K562 (cell line): ENCODE measurements around the gene ERFL. TPM values are rescaled to one million over a fixed set of nuclear protein-coding genes. Genes with fewer than 3 reads are reported as not detected.

Source experiments
- ATAC-seq: fragments of 200-7000 bp; cut with Tn5 transposase; 3 replicates; pipeline ENCODE4 v1.9.1; 2020; ENCODE audit warnings: moderate library complexity
- BruUV-seq: library from RNA; stranded (reverse); fragments of 400-500 nt; replicated peaks from 2 replicates; lab custom pipeline; 2021; lab: Mats Ljungman, UMichigan
- CTCF ChIA-PET: fragments of 300-600 bp; formaldehyde crosslinking; extraction: SDS; loops from one replicate; lab custom pipeline; 2021; ENCODE audit warnings: low intra/inter-chr PET ratio; lab: Yijun Ruan, JAX
- POLR2A ChIA-PET: fragments of 300-600, 350-650 bp; sonication (Branson Sonifier 250); formaldehyde crosslinking; extraction: SDS; loops from one replicate; lab custom pipeline; 2021; ENCODE audit warnings: antibody characterized with exemption, inconsistent platforms; lab: Yijun Ruan, JAX
- DNase-seq, 4 experiments: peaks; one replicate each; pipeline versions ENCODE4 v3.0.0 to v3.0.0-alpha.2; 2011 to 2018; ENCODE audit warnings: low spot score in 3 of 4, mixed read lengths in 3 of 4; ENCODE audit errors: extremely low read depth in 1 of 4
- FAIRE-seq: peaks from 2 replicates; lab custom pipeline; 2011; peaks lifted over from hg19 to GRCh38; lab: Jason Lieb, UNC
- H2AFZ ChIP-seq: 2 replicates; pipeline ENCODE4 v1.6.0; 2011; ENCODE audit warnings: low read depth, low read length, control low read depth, inconsistent platforms
- H3K27ac ChIP-seq: fragments of 200-600 bp; 3 replicates; pipeline ENCODE4 v1.8.0; 2011; ENCODE audit warnings: low read depth, mild to moderate bottlenecking, control low read depth, inconsistent platforms, low read length, moderate library complexity, mixed read lengths; ENCODE audit errors: extremely low read depth
- H3K27me3 ChIP-seq, 2 experiments: fragments of 300-600 bp in 1 of 2; 2 replicates in 1 of 2; 3 replicates in 1 of 2; pipeline versions ENCODE4 v1.6.0 to v1.8.0; 2011; ENCODE audit warnings: inconsistent platforms in 2 of 2, low read length in 2 of 2, mild to moderate bottlenecking in 1 of 2, mixed read lengths in 1 of 2, moderate library complexity in 1 of 2; ENCODE audit not compliant: control insufficient read depth in 2 of 2, insufficient read depth in 2 of 2
- H3K36me3 ChIP-seq: fragments of 300-600 bp; 3 replicates; pipeline ENCODE4 v1.8.0; 2011; ENCODE audit warnings: mild to moderate bottlenecking, low read length, inconsistent platforms; ENCODE audit not compliant: control insufficient read depth, insufficient read depth
- H3K4me1 ChIP-seq, 2 experiments: fragments of 200-600 bp in 1 of 2; replicated peaks in 1 of 2; 2 replicates in 1 of 2; 3 replicates in 1 of 2; pipeline versions ENCODE4 v1.5.1 to v1.8.0; 2011; ENCODE audit warnings: inconsistent platforms in 2 of 2, low read length in 2 of 2, mild to moderate bottlenecking in 1 of 2, mixed read lengths in 1 of 2, moderate library complexity in 1 of 2; ENCODE audit not compliant: control insufficient read depth in 2 of 2, insufficient read depth in 2 of 2
- H3K4me2 ChIP-seq: 2 replicates; pipeline ENCODE4 v1.6.1; 2011; ENCODE audit warnings: low read length, control low read depth, inconsistent platforms, mixed read lengths; ENCODE audit not compliant: insufficient read depth
- H3K4me3 ChIP-seq: fragments of 200-600 bp; sonication (generic), shearing (Covaris generic); 2 replicates; pipeline ENCODE4 v1.5.1; 2016; ENCODE audit warnings: control low read depth, inconsistent platforms
- H3K79me2 ChIP-seq: fragments of 200-600 bp; 3 replicates; pipeline ENCODE4 v1.8.0; 2011; ENCODE audit warnings: low read length, inconsistent platforms; ENCODE audit not compliant: control insufficient read depth, insufficient read depth
- H3K9ac ChIP-seq, 2 experiments: 2 replicates each; pipeline versions ENCODE4 v1.6.0 to v1.6.1; 2011; ENCODE audit warnings: low read depth in 2 of 2, low read length in 2 of 2, control low read depth in 1 of 2, inconsistent platforms in 1 of 2, mild to moderate bottlenecking in 1 of 2, mixed read lengths in 1 of 2; ENCODE audit not compliant: insufficient read depth in 1 of 2
- H3K9me1 ChIP-seq: one replicate; pipeline ENCODE4 v1.6.0; 2011; ENCODE audit warnings: inconsistent platforms, mild to moderate bottlenecking, low read length, moderate library complexity; ENCODE audit not compliant: control insufficient read depth, insufficient read depth
- H3K9me3 ChIP-seq: replicated peaks from 2 replicates; pipeline ENCODE4 v1.5.1; 2011; ENCODE audit warnings: low read depth, low read length, inconsistent platforms; ENCODE audit not compliant: control insufficient read depth, insufficient read depth
- H4K20me1 ChIP-seq: replicated peaks from 2 replicates; pipeline ENCODE4 v1.6.1; 2011; ENCODE audit warnings: low read length, inconsistent platforms, mixed read lengths; ENCODE audit not compliant: control insufficient read depth, insufficient read depth
- ARID2 ChIP-seq: fragments of 450-650 bp; IDR thresholded peaks from 2 replicates; pipeline ENCODE4 v1.6.1; 2017; ENCODE audit warnings: antibody characterized with exemption, mild to moderate bottlenecking
- ARNT ChIP-seq, 2 experiments: fragments of 450-650 bp; IDR thresholded peaks; 2 replicates each; pipeline ENCODE4 v1.6.1; 2016; ENCODE audit warnings: mild to moderate bottlenecking in 1 of 2
- ELF2 ChIP-seq: fragments of 250-450 bp; sonication (Bioruptor Pico); IDR thresholded peaks from 2 replicates; pipeline ENCODE4 v1.5.0; 2021; ENCODE audit warnings: mild to moderate bottlenecking
- GATA2 ChIP-seq: sonication (generic); formaldehyde crosslinking; IDR thresholded peaks from 2 replicates; pipeline ENCODE4 v1.4.0; 2020; ENCODE audit warnings: mild to moderate bottlenecking, missing genetic modification reagents
- HIVEP1 ChIP-seq: fragments of 250-450 bp; sonication (Bioruptor Pico); IDR thresholded peaks from 2 replicates; pipeline ENCODE4 v1.4.0; 2020; ENCODE audit warnings: mild to moderate bottlenecking
- JUNB ChIP-seq: fragments of 450-650 bp; formaldehyde crosslinking; conservative IDR thresholded peaks from 2 replicates; pipeline ENCODE4 v1.4.0; 2020; ENCODE audit warnings: mild to moderate bottlenecking
- PCBP2 ChIP-seq: fragments of 200-400 bp; formaldehyde crosslinking; IDR thresholded peaks from 2 replicates; pipeline ENCODE4 v1.6.1; 2018; ENCODE audit warnings: low read length, low read depth, mild to moderate bottlenecking, moderate library complexity; ENCODE audit not compliant: poor library complexity, severe bottlenecking
- POLR2AphosphoS5 ChIP-seq: IDR thresholded peaks from 2 replicates; pipeline ENCODE4 v1.6.1; 2011; ENCODE audit warnings: mild to moderate bottlenecking, low read depth, low read length, moderate library complexity; ENCODE audit not compliant: control insufficient read depth, insufficient read depth
- POLR2H ChIP-seq: IDR thresholded peaks from 2 replicates; pipeline ENCODE4 v1.6.1; 2016; ENCODE audit warnings: missing genetic modification characterization, low read depth, mild to moderate bottlenecking, control low read depth, missing compliant biosample characterization, moderate library complexity
- RBFOX2 ChIP-seq: fragments of 200-400 bp; formaldehyde crosslinking; IDR thresholded peaks from 2 replicates; pipeline ENCODE4 v1.6.1; 2017; ENCODE audit warnings: low read depth, mild to moderate bottlenecking, low read length, moderate library complexity
- RBM17 ChIP-seq: fragments of 200-400 bp; formaldehyde crosslinking; IDR thresholded peaks from 2 replicates; pipeline ENCODE4 v1.6.1; 2017; ENCODE audit warnings: low read depth, mild to moderate bottlenecking, low read length, borderline replicate concordance
- SMAD3 ChIP-seq: fragments of 450-650 bp; formaldehyde crosslinking; conservative IDR thresholded peaks from 2 replicates; pipeline ENCODE4 v1.4.0; 2020; ENCODE audit warnings: mild to moderate bottlenecking
- SMC3 ChIP-seq: conservative IDR thresholded peaks from 2 replicates; pipeline ENCODE4 v1.6.1; 2011; ENCODE audit warnings: low read depth, low read length, improper control_type of control experiment; ENCODE audit not compliant: insufficient read depth
- TRIM28 ChIP-seq: fragments of 450-650 bp; IDR thresholded peaks from 2 replicates; pipeline ENCODE4 v1.6.1; 2017
- TSC22D4 ChIP-seq: fragments of 450-650 bp; IDR thresholded peaks from 2 replicates; pipeline ENCODE4 v1.6.1; 2016; ENCODE audit warnings: missing genetic modification characterization, missing biosample characterization, control low read depth
- ZNF121 ChIP-seq: sonication (generic); formaldehyde crosslinking; conservative IDR thresholded peaks from 2 replicates; pipeline ENCODE4 v1.8.0; 2022; ENCODE audit warnings: missing genetic modification reagents
- ZNF384 ChIP-seq: IDR thresholded peaks from 2 replicates; pipeline ENCODE4 v1.6.1; 2012; ENCODE audit warnings: low read depth, low read length, improper control_type of control experiment
- WGBS: fragments of 100-300 bp; shearing (Covaris generic); methylation state at CpG from one replicate; pipeline ENCODE4 v1.1.6; 2016; ENCODE audit warnings: low coverage, mixed read lengths; ENCODE audit not compliant: insufficient coverage; ENCODE audit errors: missing lambda C conversion rate; 5-methylcytosine and 5-hydroxymethylcytosine counted together
- in situ Hi-C: fragments of 300-500 bp; cut with MboI; formaldehyde crosslinking; loops from 4 replicates; pipeline ENCODE4 v1.15.0; 2018; ENCODE audit warnings: inconsistent platforms, mixed read lengths
- intact Hi-C: fragments of 100-400 bp; cut with micrococcal nuclease; formaldehyde crosslinking; loops from 2 replicates; pipeline ENCODE4 v1.14.2; 2022
- polyA plus RNA-seq, 8 experiments: library from polyadenylated mRNA; depleted of rRNA in 4 of 8; stranded (reverse) in 5 of 8; unstranded in 3 of 8; fragments of >200 nt; fragmentation: Nextera tagmentation in 2 of 8; fragmentation: Illumina TruSeq in 1 of 8; extraction: Ambion mirVana in 2 of 8; extraction: Trizol in 1 of 8; gene quantifications; 2 replicates each; pipeline versions ENCODE4 v1.2.1 to v1.2.3, GENCODE V29; 2011 to 2014; ENCODE audit warnings: inconsistent platforms in 1 of 8, missing spikeins in 1 of 8
- total RNA-seq, 7 experiments: library from RNA; depleted of rRNA in 6 of 7; stranded (reverse); fragments of >200 nt in 6 of 7; fragmentation: Illumina TruSeq in 2 of 7; extraction: Trizol in 2 of 7; gene quantifications; 2 replicates each; pipeline versions ENCODE4 v1.2.1 to v1.2.3, GENCODE V29; 2011 to 2021; ENCODE audit warnings: low replicate concordance in 1 of 7
- TF ChIP-seq, protein P1 (sequence below): fragments of 250-450 bp; sonication (Bioruptor Pico); IDR thresholded peaks from 2 replicates; pipeline ENCODE4 v1.9.0; 2021; ENCODE audit warnings: mild to moderate bottlenecking
- TF ChIP-seq, protein P2 (sequence below): fragments of 250-450 bp; sonication (Bioruptor Pico); IDR thresholded peaks from 2 replicates; pipeline ENCODE4 v1.8.0; 2022; ENCODE audit warnings: inconsistent platforms
- TF ChIP-seq, protein P3 (sequence below): fragments of 450-650 bp; formaldehyde crosslinking; IDR thresholded peaks from 2 replicates; pipeline ENCODE4 v1.4.0; 2020; ENCODE audit warnings: mild to moderate bottlenecking, moderate library complexity

ERFL gene
- total and polyA plus RNA-seq, 9 of the 15 experiments (the other 6 are each of a cell fraction or from before 2014, with no cell fraction given): 0.07 to 0.75 (median 0.32) TPM; not detected in 4

DNA sequence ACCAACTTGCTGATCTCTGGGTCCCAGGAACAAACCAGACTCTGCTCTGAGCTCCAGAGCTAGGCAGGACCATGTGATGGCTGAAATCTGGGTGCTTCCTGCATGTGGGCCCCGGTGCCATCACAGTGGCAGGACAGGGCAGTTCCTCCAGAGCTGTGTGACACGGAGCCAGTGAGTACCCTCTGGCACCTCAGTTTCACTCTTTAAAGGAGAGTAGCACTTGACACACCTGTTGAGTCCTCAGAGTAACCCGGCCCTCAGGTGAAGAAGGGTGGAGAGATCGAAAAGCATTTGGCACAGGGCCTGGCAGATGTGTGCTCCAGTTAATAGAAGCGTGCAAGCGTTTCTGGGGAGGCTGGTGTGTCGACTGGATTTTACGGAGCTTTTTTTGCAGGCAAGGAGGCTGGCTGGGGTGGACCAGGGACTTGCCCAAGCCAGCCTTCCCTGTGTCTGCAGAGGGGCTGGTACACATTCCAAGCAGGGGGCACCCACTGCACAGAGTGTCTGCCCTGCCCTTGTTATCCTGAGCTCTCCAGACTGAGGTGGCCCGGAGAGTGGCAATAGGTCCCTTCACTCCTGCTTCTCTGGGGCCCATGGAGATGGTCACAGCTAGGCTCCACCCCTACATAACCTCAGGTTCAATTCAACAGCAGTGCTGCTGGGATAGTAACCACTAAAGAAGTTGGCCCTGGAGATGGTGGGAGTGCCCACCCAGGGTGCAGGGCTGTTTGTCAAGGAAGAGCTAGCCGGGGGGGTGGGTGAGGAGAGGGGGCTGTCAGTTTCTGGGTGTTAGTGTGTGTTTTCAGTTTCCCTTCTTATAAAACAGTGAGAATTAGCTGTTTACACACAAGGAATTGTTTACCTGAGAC, 59.9 kb downstream of the ERFL start:
- Histone ChIP-seq H3K36me3 (peaks cover 80% of the 10 kb centered on the region), H2AFZ (no peak overlapping the region), H3K9ac (peak overlapping the region in 1 of 2 experiments; percentile 76; a peak in 2 of 4 replicates), H3K79me2 (peaks cover 48% of the 10 kb centered on the region), H3K9me1 (peaks cover 4% of the 10 kb centered on the region), H3K4me1 (peaks cover 7 to 31% of the 10 kb centered on the region in 2 experiments; a peak in 4 of 5 replicates), H3K27me3 (no peaks in the 10 kb centered on the region), H3K4me3 (no peak overlapping the region), H3K9me3 (no peaks in the 10 kb centered on the region), H3K4me2 (no peak overlapping the region), H4K20me1 (peaks cover 59% of the 10 kb centered on the region), H3K27ac (peak overlapping the region; percentile 34; the same call in 1 of the 3 replicates)
- intact Hi-C loops: no loop called here
- ChIA-PET POLR2A (interaction anchor here (0.6 to 6.2 kb wide), 10 partner anchors 8 to 810 kb away, joined by 3 to 54 read pairs (median 3); partner anchors contain the start of gene RPS19), CTCF (no interaction called here)
- no peak for ATAC-seq
- no TSS peak for BruUV-seq
- FAIRE-seq: no peak
- in situ Hi-C loops: no loop called here
- DNase-seq: no peak
- WGBS: 84% methylated on average over 10 of the region's 10 CpGs
- no peak for TF ChIP-seq ZNF384
- TF ChIP-seq POLR2AphosphoS5: peak; percentile 50; the same call in 1 of the 2 replicates
- no peak for TF ChIP-seq TSC22D4 (tag)
- TF ChIP-seq, protein P1, sequence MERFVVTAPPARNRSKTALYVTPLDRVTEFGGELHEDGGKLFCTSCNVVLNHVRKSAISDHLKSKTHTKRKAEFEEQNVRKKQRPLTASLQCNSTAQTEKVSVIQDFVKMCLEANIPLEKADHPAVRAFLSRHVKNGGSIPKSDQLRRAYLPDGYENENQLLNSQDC: no peak
- no peak for TF ChIP-seq JUNB (CRISPR knock-in tag)
- TF ChIP-seq RBFOX2: peak; percentile 51; the same call in 1 of the 2 replicates
- TF ChIP-seq SMAD3 (CRISPR knock-in tag): no peak
- no peak for TF ChIP-seq POLR2H (tag)
- no peak for TF ChIP-seq TRIM28
- TF ChIP-seq PCBP2: no peak
- no peak for TF ChIP-seq ELF2 (CRISPR knock-in tag)
- no peak for TF ChIP-seq GATA2 (CRISPR knock-in tag)
- TF ChIP-seq, protein P2, sequence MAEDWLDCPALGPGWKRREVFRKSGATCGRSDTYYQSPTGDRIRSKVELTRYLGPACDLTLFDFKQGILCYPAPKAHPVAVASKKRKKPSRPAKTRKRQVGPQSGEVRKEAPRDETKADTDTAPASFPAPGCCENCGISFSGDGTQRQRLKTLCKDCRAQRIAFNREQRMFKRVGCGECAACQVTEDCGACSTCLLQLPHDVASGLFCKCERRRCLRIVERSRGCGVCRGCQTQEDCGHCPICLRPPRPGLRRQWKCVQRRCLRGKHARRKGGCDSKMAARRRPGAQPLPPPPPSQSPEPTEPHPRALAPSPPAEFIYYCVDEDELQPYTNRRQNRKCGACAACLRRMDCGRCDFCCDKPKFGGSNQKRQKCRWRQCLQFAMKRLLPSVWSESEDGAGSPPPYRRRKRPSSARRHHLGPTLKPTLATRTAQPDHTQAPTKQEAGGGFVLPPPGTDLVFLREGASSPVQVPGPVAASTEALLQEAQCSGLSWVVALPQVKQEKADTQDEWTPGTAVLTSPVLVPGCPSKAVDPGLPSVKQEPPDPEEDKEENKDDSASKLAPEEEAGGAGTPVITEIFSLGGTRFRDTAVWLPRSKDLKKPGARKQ: no peak
- TF ChIP-seq ARNT (IDR thresholded peaks at IDR 0.05): no peak
- TF ChIP-seq HIVEP1: no peak
- no peak for TF ChIP-seq ARID2
- TF ChIP-seq SMC3: no peak
- TF ChIP-seq RBM17: no peak
- TF ChIP-seq ZNF121 (CRISPR knock-in tag): no peak
- TF ChIP-seq, protein P3, sequence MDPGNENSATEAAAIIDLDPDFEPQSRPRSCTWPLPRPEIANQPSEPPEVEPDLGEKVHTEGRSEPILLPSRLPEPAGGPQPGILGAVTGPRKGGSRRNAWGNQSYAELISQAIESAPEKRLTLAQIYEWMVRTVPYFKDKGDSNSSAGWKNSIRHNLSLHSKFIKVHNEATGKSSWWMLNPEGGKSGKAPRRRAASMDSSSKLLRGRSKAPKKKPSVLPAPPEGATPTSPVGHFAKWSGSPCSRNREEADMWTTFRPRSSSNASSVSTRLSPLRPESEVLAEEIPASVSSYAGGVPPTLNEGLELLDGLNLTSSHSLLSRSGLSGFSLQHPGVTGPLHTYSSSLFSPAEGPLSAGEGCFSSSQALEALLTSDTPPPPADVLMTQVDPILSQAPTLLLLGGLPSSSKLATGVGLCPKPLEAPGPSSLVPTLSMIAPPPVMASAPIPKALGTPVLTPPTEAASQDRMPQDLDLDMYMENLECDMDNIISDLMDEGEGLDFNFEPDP (CRISPR knock-in tag): no peak
